SK-N-SH (cell line): ENCODE measurements around the gene RFFL. TPM values are rescaled to one million over a fixed set of nuclear protein-coding genes. Genes with fewer than 3 reads are reported as not detected.

Experiments used
- CTCF ChIA-PET: fragments of 300-600, 350-600 bp; formaldehyde crosslinking; extraction: SDS; loops from one replicate; lab custom pipeline; 2021; lab: Yijun Ruan, JAX
- POLR2A ChIA-PET: fragments of 350-600 bp; sonication (Branson Sonifier 250); formaldehyde crosslinking; extraction: SDS; loops from one replicate; lab custom pipeline; 2020; ENCODE audit warnings: antibody characterized with exemption, inconsistent platforms; lab: Yijun Ruan, JAX
- DNase-seq: peaks from one replicate; pipeline ENCODE4 v3.0.0; 2012
- H2AFZ ChIP-seq: fragments of 200-600 bp; sonication (generic); 2 replicates; pipeline ENCODE4 v1.8.1; 2016; ENCODE audit warnings: antibody characterized with exemption, mild to moderate bottlenecking, low read depth
- H3F3A ChIP-seq: fragments of 200-600 bp; sonication (generic); replicated peaks from 2 replicates; pipeline ENCODE3; 2016; ENCODE audit warnings: antibody characterized with exemption, mild to moderate bottlenecking; ENCODE audit not compliant: insufficient read depth
- H3K27ac ChIP-seq, 2 experiments: fragments of 200-500 bp in 1 of 2; fragments of 200-600 bp in 1 of 2; sonication (Bioruptor generic) in 1 of 2; sonication (generic), shearing (Covaris generic) in 1 of 2; 2 replicates each; pipeline versions ENCODE4 v1.5.1 to v1.6.1; 2014 to 2016; ENCODE audit warnings: low read depth in 2 of 2, inconsistent platforms in 1 of 2, low read length in 1 of 2, mild to moderate bottlenecking in 1 of 2, mixed read lengths in 1 of 2
- H3K27me3 ChIP-seq: fragments of 200-600 bp; sonication (generic), shearing (Covaris generic); 2 replicates; pipeline ENCODE4 v1.6.1; 2016; ENCODE audit warnings: mixed run types; ENCODE audit not compliant: insufficient read depth
- H3K36me3 ChIP-seq, 2 experiments: fragments of 200-500 bp in 1 of 2; fragments of 200-600 bp in 1 of 2; sonication (Bioruptor generic) in 1 of 2; sonication (generic) in 1 of 2; replicated peaks in 1 of 2; 2 replicates each; pipeline versions ENCODE3 to v1.5.1; 2014 to 2016; ENCODE audit warnings: low read length in 1 of 2, mild to moderate bottlenecking in 1 of 2; ENCODE audit not compliant: insufficient read depth in 2 of 2, control insufficient read depth in 1 of 2
- H3K4me1 ChIP-seq, 2 experiments: fragments of 200-500 bp in 1 of 2; fragments of 200-600 bp in 1 of 2; sonication (Bioruptor generic) in 1 of 2; sonication (generic), shearing (Covaris generic) in 1 of 2; 2 replicates each; pipeline versions ENCODE4 v1.5.1 to v1.6.1; 2014 to 2016; ENCODE audit warnings: low read depth in 1 of 2, low read length in 1 of 2, mixed run types in 1 of 2; ENCODE audit not compliant: insufficient read depth in 2 of 2, control insufficient read depth in 1 of 2
- H3K4me2 ChIP-seq: fragments of 200-600 bp; sonication (generic), shearing (Covaris generic); 2 replicates; pipeline ENCODE4 v1.6.1; 2017; ENCODE audit warnings: mixed run types
- H3K4me3 ChIP-seq, 2 experiments: fragments of 200-500 bp in 1 of 2; fragments of 200-600 bp in 1 of 2; sonication (Bioruptor generic) in 1 of 2; sonication (generic), shearing (Covaris generic) in 1 of 2; 2 replicates each; pipeline versions ENCODE4 v1.5.1 to v1.8.1; 2014 to 2016; ENCODE audit warnings: low read depth in 2 of 2, inconsistent platforms in 1 of 2, low read length in 1 of 2, mild to moderate bottlenecking in 1 of 2, mixed read lengths in 1 of 2, moderate library complexity in 1 of 2
- H3K79me2 ChIP-seq: fragments of 200-600 bp; sonication (generic); 2 replicates; pipeline ENCODE4 v1.8.1; 2017; ENCODE audit warnings: mild to moderate bottlenecking; ENCODE audit not compliant: insufficient read depth
- H3K9ac ChIP-seq: fragments of 200-600 bp; sonication (generic); 2 replicates; pipeline ENCODE4 v1.6.1; 2017; ENCODE audit warnings: mixed run types
- H3K9me2 ChIP-seq: fragments of 200-600 bp; sonication (generic); 2 replicates; pipeline ENCODE4 v1.6.1; 2017; ENCODE audit warnings: mixed run types
- H3K9me3 ChIP-seq: fragments of 200-600 bp; sonication (generic); 2 replicates; pipeline ENCODE4 v1.6.1; 2017; ENCODE audit warnings: mixed run types, mild to moderate bottlenecking, moderate library complexity
- H4K20me1 ChIP-seq: fragments of 200-600 bp; sonication (generic); 2 replicates; pipeline ENCODE4 v1.6.1; 2017; ENCODE audit warnings: mild to moderate bottlenecking, mixed run types; ENCODE audit not compliant: insufficient read depth
- CHD2 ChIP-seq: fragments of 150-350 bp; IDR thresholded peaks from 2 replicates; pipeline ENCODE4 v1.6.1; 2018; ENCODE audit warnings: low read length; ENCODE audit not compliant: partially characterized antibody
- ELF1 ChIP-seq: IDR thresholded peaks from 2 replicates; pipeline ENCODE4 v1.4.0; 2012
- EP300 ChIP-seq, 2 experiments: IDR thresholded peaks; 2 replicates each; pipeline versions ENCODE4 v1.4.0 to v1.6.1; 2012; ENCODE audit warnings: borderline replicate concordance in 1 of 2, low read depth in 1 of 2, low read length in 1 of 2
- FOSL2 ChIP-seq: IDR thresholded peaks from 2 replicates; pipeline ENCODE4 v1.4.0; 2012; ENCODE audit warnings: low read depth, mild to moderate bottlenecking, moderate library complexity, borderline replicate concordance
- GATA2 ChIP-seq: sonication (generic); formaldehyde crosslinking; IDR thresholded peaks from 2 replicates; pipeline ENCODE4 v1.5.0; 2020; ENCODE audit warnings: mild to moderate bottlenecking, missing genetic modification reagents
- JUND ChIP-seq: IDR thresholded peaks from 2 replicates; pipeline ENCODE4 v1.4.0; 2012
- MXI1 ChIP-seq: IDR thresholded peaks from 2 replicates; pipeline ENCODE4 v1.6.1; 2012; ENCODE audit warnings: mild to moderate bottlenecking, low read depth, low read length, improper control_type of control experiment
- NFIC ChIP-seq: IDR thresholded peaks from 2 replicates; pipeline ENCODE4 v1.4.0; 2012; ENCODE audit warnings: borderline replicate concordance
- NRF1 ChIP-seq: IDR thresholded peaks from 2 replicates; pipeline ENCODE4 v1.6.1; 2012; ENCODE audit warnings: low read depth, mild to moderate bottlenecking, low read length
- RAD21 ChIP-seq: IDR thresholded peaks from 2 replicates; pipeline ENCODE4 v1.6.1; 2012; ENCODE audit warnings: mild to moderate bottlenecking, low read length
- RCOR1 ChIP-seq: fragments of 150-350 bp; IDR thresholded peaks from 2 replicates; pipeline ENCODE4 v1.6.1; 2017; ENCODE audit warnings: antibody characterized with exemption, low read length
- RFX5 ChIP-seq: IDR thresholded peaks from 2 replicates; pipeline ENCODE4 v1.6.1; 2012; ENCODE audit warnings: mild to moderate bottlenecking, improper control_type of control experiment, low read length
- RXRA ChIP-seq: IDR thresholded peaks from 2 replicates; pipeline ENCODE4 v1.4.0; 2012; ENCODE audit warnings: low read depth, mild to moderate bottlenecking, borderline replicate concordance
- SMC3 ChIP-seq: IDR thresholded peaks from 2 replicates; pipeline ENCODE4 v1.6.1; 2012; ENCODE audit warnings: low read depth, low read length, improper control_type of control experiment
- TAF1 ChIP-seq: IDR thresholded peaks from 2 replicates; pipeline ENCODE4 v1.6.1; 2012; ENCODE audit warnings: low read depth, mild to moderate bottlenecking, low read length, moderate library complexity, borderline replicate concordance
- YY1 ChIP-seq: IDR thresholded peaks from 2 replicates; pipeline ENCODE4 v1.4.0; 2012; ENCODE audit warnings: low read depth, mild to moderate bottlenecking
- WGBS: methylation state at CpG from one replicate; pipeline ENCODE4 v1.1.6; 2017; ENCODE audit warnings: low lambda C conversion rate; 5-methylcytosine and 5-hydroxymethylcytosine counted together
- polyA plus RNA-seq, 3 experiments: library from polyadenylated mRNA; depleted of rRNA; stranded (reverse); fragments of >200 nt; gene quantifications; 2 replicates each; pipeline ENCODE4 v1.2.3, GENCODE V29; 2012
- TF ChIP-seq, protein P1 (sequence below): IDR thresholded peaks from 2 replicates; pipeline ENCODE4 v1.6.1; 2012; ENCODE audit warnings: mild to moderate bottlenecking, low read depth, low read length, moderate library complexity
- TF ChIP-seq, protein P2 (sequence below): IDR thresholded peaks from 2 replicates; pipeline ENCODE4 v1.4.0; 2012; ENCODE audit warnings: low read depth
- TF ChIP-seq, protein P3 (sequence below): IDR thresholded peaks from 2 replicates; pipeline ENCODE4 v1.4.0; 2012; ENCODE audit warnings: low read depth, borderline replicate concordance
- TF ChIP-seq, protein P4 (sequence below): IDR thresholded peaks from 2 replicates; pipeline ENCODE4 v1.4.0; 2012; ENCODE audit warnings: low read depth, borderline replicate concordance

The RFFL gene
- polyA plus RNA-seq, 1 of the 3 experiments (the other 2 are of a cell fraction) = 10.1 TPM

DNA sequence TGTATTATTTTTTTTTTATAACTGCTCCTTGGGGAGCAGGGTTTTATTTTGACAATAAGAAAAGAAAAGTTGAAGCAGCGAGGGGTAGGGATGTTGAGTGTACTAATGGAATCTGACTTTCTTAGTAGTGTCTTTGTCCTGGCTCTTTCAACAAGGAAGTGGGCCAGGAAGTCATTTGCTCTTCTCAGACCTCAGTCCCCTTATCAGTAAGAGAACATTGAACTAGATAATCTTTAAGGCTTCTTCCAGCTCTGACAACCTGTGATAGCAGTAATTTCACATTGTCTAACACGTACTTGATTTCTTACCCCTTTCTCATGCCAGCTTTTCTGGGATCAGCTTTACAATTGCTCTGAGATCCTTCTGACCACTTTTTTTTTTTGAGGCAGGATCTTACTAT is 74.9 kb downstream of the RFFL start:
- 98% methylated on average over 2 of the region's 2 CpGs for WGBS
- H3K4me2 ChIP-seq = no peak overlapping the region
- no peak for DNase-seq
- H3K4me1 ChIP-seq = no peaks in the 10 kb centered on the region
- no peaks in the 10 kb centered on the region for H3K27me3 ChIP-seq
- no peaks in the 10 kb centered on the region for H3K9me3 ChIP-seq
- no peaks in the 10 kb centered on the region for H4K20me1 ChIP-seq
- H3K79me2 ChIP-seq = peaks cover 19% of the 10 kb centered on the region; the same call in 1 of the 2 replicates
- CTCF ChIA-PET = interaction anchor here (1.2 to 1.3 kb wide), 2 partner anchors 131 to 153 kb away, joined by 4 read pairs; partner anchors contain the start of gene RAD51D
- no peak overlapping the region for H3K27ac ChIP-seq
- POLR2A ChIA-PET = no interaction called here
- no peak overlapping the region for H3K9ac ChIP-seq
- no peak overlapping the region for H3K4me3 ChIP-seq
- no peak overlapping the region for H2AFZ ChIP-seq
- peaks cover 44 to 63% of the 10 kb centered on the region in 2 experiments for H3K36me3 ChIP-seq
- no peaks in the 10 kb centered on the region for H3F3A ChIP-seq
- TF ChIP-seq EP300 (IDR thresholded peaks at IDR 0.05; ENCODE audit: borderline replicate concordance in 1 of 2, low read depth in 1 of 2, low read length in 1 of 2) = no peak
- no peak for TF ChIP-seq RXRA
- TF ChIP-seq, protein P1, sequence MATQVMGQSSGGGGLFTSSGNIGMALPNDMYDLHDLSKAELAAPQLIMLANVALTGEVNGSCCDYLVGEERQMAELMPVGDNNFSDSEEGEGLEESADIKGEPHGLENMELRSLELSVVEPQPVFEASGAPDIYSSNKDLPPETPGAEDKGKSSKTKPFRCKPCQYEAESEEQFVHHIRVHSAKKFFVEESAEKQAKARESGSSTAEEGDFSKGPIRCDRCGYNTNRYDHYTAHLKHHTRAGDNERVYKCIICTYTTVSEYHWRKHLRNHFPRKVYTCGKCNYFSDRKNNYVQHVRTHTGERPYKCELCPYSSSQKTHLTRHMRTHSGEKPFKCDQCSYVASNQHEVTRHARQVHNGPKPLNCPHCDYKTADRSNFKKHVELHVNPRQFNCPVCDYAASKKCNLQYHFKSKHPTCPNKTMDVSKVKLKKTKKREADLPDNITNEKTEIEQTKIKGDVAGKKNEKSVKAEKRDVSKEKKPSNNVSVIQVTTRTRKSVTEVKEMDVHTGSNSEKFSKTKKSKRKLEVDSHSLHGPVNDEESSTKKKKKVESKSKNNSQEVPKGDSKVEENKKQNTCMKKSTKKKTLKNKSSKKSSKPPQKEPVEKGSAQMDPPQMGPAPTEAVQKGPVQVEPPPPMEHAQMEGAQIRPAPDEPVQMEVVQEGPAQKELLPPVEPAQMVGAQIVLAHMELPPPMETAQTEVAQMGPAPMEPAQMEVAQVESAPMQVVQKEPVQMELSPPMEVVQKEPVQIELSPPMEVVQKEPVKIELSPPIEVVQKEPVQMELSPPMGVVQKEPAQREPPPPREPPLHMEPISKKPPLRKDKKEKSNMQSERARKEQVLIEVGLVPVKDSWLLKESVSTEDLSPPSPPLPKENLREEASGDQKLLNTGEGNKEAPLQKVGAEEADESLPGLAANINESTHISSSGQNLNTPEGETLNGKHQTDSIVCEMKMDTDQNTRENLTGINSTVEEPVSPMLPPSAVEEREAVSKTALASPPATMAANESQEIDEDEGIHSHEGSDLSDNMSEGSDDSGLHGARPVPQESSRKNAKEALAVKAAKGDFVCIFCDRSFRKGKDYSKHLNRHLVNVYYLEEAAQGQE = no peak
- no peak for TF ChIP-seq YY1
- no peak for TF ChIP-seq NFIC
- TF ChIP-seq CHD2 = no peak
- no peak for TF ChIP-seq RAD21
- no peak for TF ChIP-seq NRF1
- TF ChIP-seq FOSL2 = no peak
- no peak for TF ChIP-seq MXI1
- TF ChIP-seq SMC3 = no peak
- H3K9me2 ChIP-seq = no peaks in the 10 kb centered on the region

GRCh38 chr17:34987232-34987631 is 76.3 kb downstream of the RFFL start:
- Histone ChIP-seq H3K79me2 (peaks cover 33% of the 10 kb centered on the region; the same call in 1 of the 2 replicates), H3F3A (no peaks in the 10 kb centered on the region), H3K27ac (no peak overlapping the region), H3K9me3 (no peaks in the 10 kb centered on the region)
- 92% methylated on average over 2 of the region's 2 CpGs for WGBS
- POLR2A ChIA-PET = no interaction called here
- DNase-seq = no peak
- TF ChIP-seq RXRA = no peak
- no peak for TF ChIP-seq RCOR1
- TF ChIP-seq TAF1 = no peak
- no peak for TF ChIP-seq RFX5
- TF ChIP-seq ELF1 = no peak
- TF ChIP-seq, protein P2, sequence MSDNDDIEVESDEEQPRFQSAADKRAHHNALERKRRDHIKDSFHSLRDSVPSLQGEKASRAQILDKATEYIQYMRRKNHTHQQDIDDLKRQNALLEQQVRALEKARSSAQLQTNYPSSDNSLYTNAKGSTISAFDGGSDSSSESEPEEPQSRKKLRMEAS = no peak
- no peak for TF ChIP-seq SMC3
- TF ChIP-seq JUND = no peak
- TF ChIP-seq, protein P3, sequence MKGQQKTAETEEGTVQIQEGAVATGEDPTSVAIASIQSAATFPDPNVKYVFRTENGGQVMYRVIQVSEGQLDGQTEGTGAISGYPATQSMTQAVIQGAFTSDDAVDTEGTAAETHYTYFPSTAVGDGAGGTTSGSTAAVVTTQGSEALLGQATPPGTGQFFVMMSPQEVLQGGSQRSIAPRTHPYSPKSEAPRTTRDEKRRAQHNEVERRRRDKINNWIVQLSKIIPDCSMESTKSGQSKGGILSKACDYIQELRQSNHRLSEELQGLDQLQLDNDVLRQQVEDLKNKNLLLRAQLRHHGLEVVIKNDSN = no peak
- no peak for TF ChIP-seq YY1
- TF ChIP-seq RAD21 = no peak
- no peak for TF ChIP-seq NRF1
- TF ChIP-seq, protein P4, sequence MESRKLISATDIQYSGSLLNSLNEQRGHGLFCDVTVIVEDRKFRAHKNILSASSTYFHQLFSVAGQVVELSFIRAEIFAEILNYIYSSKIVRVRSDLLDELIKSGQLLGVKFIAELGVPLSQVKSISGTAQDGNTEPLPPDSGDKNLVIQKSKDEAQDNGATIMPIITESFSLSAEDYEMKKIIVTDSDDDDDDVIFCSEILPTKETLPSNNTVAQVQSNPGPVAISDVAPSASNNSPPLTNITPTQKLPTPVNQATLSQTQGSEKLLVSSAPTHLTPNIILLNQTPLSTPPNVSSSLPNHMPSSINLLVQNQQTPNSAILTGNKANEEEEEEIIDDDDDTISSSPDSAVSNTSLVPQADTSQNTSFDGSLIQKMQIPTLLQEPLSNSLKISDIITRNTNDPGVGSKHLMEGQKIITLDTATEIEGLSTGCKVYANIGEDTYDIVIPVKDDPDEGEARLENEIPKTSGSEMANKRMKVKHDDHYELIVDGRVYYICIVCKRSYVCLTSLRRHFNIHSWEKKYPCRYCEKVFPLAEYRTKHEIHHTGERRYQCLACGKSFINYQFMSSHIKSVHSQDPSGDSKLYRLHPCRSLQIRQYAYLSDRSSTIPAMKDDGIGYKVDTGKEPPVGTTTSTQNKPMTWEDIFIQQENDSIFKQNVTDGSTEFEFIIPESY = no peak
- TF ChIP-seq GATA2 (CRISPR knock-in tag) = no peak
- no peak for TF ChIP-seq MXI1
- TF ChIP-seq, all 33 proteins: peak for 0
- Histone ChIP-seq H3K4me2 (no peak overlapping the region), H3K4me3 (no peak overlapping the region), H3K36me3 (peaks cover 46 to 54% of the 10 kb centered on the region in 2 experiments), H3K27me3 (no peaks in the 10 kb centered on the region), H3K4me1 (peaks cover 0 to 5% of the 10 kb centered on the region in 2 experiments; a peak in 1 of 4 replicates), H3K9me2 (no peaks in the 10 kb centered on the region), H3K9ac (no peak overlapping the region), H4K20me1 (no peaks in the 10 kb centered on the region), H2AFZ (no peak overlapping the region)
- CTCF ChIA-PET = interaction anchor here (1.2 to 1.6 kb wide), 3 partner anchors 12 to 565 kb away, joined by 3 to 6 read pairs (median 4); no protein-coding TSS in a partner anchor
